HG02884 (cell line): ENCODE results near the gene DOCK4.

Experiments
- ATAC-seq: cut with Tn5 transposase; IDR thresholded peaks from one replicate; pipeline ENCODE4 v1.9.1; 2021; ENCODE audit warnings: mild to moderate bottlenecking, moderate library complexity; ENCODE audit not compliant: unreplicated experiment

Gene DOCK4

GRCh38 chr7:112019932-112020331, 186.3 kb downstream of the DOCK4 start:
- ATAC-seq: no peak

- no peak for ATAC-seq
Measured at GRCh38 chr7:112018305-112019030, 187.7 kb downstream of the DOCK4 start.

- no peak for ATAC-seq
Measured at GRCh38 chr7:112015146-112015545, 191.1 kb downstream of the DOCK4 start.

GRCh38 chr7:112014347-112014746, 191.9 kb downstream of the DOCK4 start:
- ATAC-seq: no peak

- no peak for ATAC-seq
Measured at GRCh38 chr7:112013274-112013673, 192.9 kb downstream of the DOCK4 start.

- no peak for ATAC-seq
Measured at GRCh38 chr7:112012242-112012641, 194.0 kb downstream of the DOCK4 start.

- no peak for ATAC-seq
Measured at GRCh38 chr7:112010994-112011393, 195.2 kb downstream of the DOCK4 start.

GRCh38 chr7:112010109-112010508, 196.1 kb downstream of the DOCK4 start:
- ATAC-seq: no peak

GRCh38 chr7:112009081-112009480, 197.1 kb downstream of the DOCK4 start:
- no peak for ATAC-seq

GRCh38 chr7:112007185-112007584, 199.0 kb downstream of the DOCK4 start:
- ATAC-seq: no peak

GRCh38 chr7:112006071-112006470, 200.1 kb downstream of the DOCK4 start:
- ATAC-seq: no peak

- ATAC-seq: no peak
Measured at GRCh38 chr7:112005205-112005775, 200.9 kb downstream of the DOCK4 start.

- ATAC-seq: no peak
Measured at GRCh38 chr7:112001091-112001826, 204.9 kb downstream of the DOCK4 start.

- ATAC-seq: no peak
Measured at GRCh38 chr7:111998326-111998725, 207.9 kb downstream of the DOCK4 start.

GRCh38 chr7:111997546-111997945, 208.7 kb downstream of the DOCK4 start:
- no peak for ATAC-seq

GRCh38 chr7:111992601-111993000, 213.6 kb downstream of the DOCK4 start:
- ATAC-seq: no peak

- ATAC-seq: no peak
Measured at GRCh38 chr7:111990643-111991042, 215.6 kb downstream of the DOCK4 start.

- no peak for ATAC-seq
Measured at GRCh38 chr7:111987886-111988285, 218.3 kb downstream of the DOCK4 start.

- ATAC-seq: no peak
Measured at GRCh38 chr7:111987115-111987826, 218.9 kb downstream of the DOCK4 start.

GRCh38 chr7:111986601-111987000, 219.6 kb downstream of the DOCK4 start:
- ATAC-seq: no peak

GRCh38 chr7:111985798-111986197, 220.4 kb downstream of the DOCK4 start:
- ATAC-seq: no peak
